ENCODE results near the gene MYO5B.

- no peak for TF ChIP-seq POLR2A (IDR thresholded peaks at IDR 0.05)
- no peak for TF ChIP-seq CTCF (IDR thresholded peaks at IDR 0.05 in 4 of 5, conservative IDR thresholded peaks at IDR 0.05 in 1 of 5)
Observed at GRCh38 chr18:50199921-50200320, 5.0 kb upstream of the MYO5B start.
